Measurements from ENCODE around the gene SOX10.

The SOX10 gene

GRCh38 chr22:37931893-37932389 is 52.4 kb downstream of the SOX10 start:
- Histone ChIP-seq H3F3A (ENCODE audit: low read depth) (no peaks in the 10 kb centered on the region), H3K36me3 (ENCODE audit: insufficient read depth, low read length) (peaks cover 16% of the 10 kb centered on the region; the same call in 1 of the 2 replicates), H3K27me3 (ENCODE audit: insufficient read depth, low read length, poor library complexity, severe bottlenecking) (no peaks in the 10 kb centered on the region), H3K4me3 (ENCODE audit: low read length, poor library complexity, severe bottlenecking) (no peak overlapping the region), H3K4me2 (ENCODE audit: low read depth, low read length, poor library complexity, severe bottlenecking) (no peak overlapping the region), H3K79me2 (ENCODE audit: insufficient read depth, low read length) (no peaks in the 10 kb centered on the region), H3K4me1 (ENCODE audit: insufficient read depth, low read length, poor library complexity, severe bottlenecking) (peaks cover 3% of the 10 kb centered on the region), H3K9me2 (replicated peaks; ENCODE audit: low read depth, low read length) (no peaks in the 10 kb centered on the region), H3K9ac (ENCODE audit: low read depth, low read length, poor library complexity, severe bottlenecking) (no peak overlapping the region), H2AFZ (ENCODE audit: low read length) (no peak overlapping the region), H4K20me1 (ENCODE audit: insufficient read depth, low read length, poor library complexity, severe bottlenecking) (no peaks in the 10 kb centered on the region), H3K9me3 (ENCODE audit: insufficient read depth, low read depth, low read length) (no peaks in the 10 kb centered on the region)
- TF ChIP-seq CTCF (conservative IDR thresholded peaks at IDR 0.05; ENCODE audit: low read length) (no peak), EZH2phosphoT487 (IDR thresholded peaks at IDR 0.05; ENCODE audit: borderline replicate concordance) (no peak)

GRCh38 chr22:37930952-37931440 is 53.4 kb downstream of the SOX10 start:
- no peak overlapping the region for H3K9ac ChIP-seq (ENCODE audit: low read depth, low read length, poor library complexity, severe bottlenecking)

GRCh38 chr22:37930270-37930951 is 53.9 kb downstream of the SOX10 start:
- Histone ChIP-seq H3F3A (ENCODE audit: low read depth) (no peaks in the 10 kb centered on the region), H3K4me3 (ENCODE audit: low read length, poor library complexity, severe bottlenecking) (no peak overlapping the region), H3K4me2 (ENCODE audit: low read depth, low read length, poor library complexity, severe bottlenecking) (no peak overlapping the region), H3K9me3 (ENCODE audit: insufficient read depth, low read depth, low read length) (no peaks in the 10 kb centered on the region), H3K4me1 (ENCODE audit: insufficient read depth, low read length, poor library complexity, severe bottlenecking) (peaks cover 3% of the 10 kb centered on the region), H3K9ac (ENCODE audit: low read depth, low read length, poor library complexity, severe bottlenecking) (no peak overlapping the region), H3K9me2 (replicated peaks; ENCODE audit: low read depth, low read length) (no peaks in the 10 kb centered on the region), H2AFZ (ENCODE audit: low read length) (no peak overlapping the region), H4K20me1 (ENCODE audit: insufficient read depth, low read length, poor library complexity, severe bottlenecking) (no peaks in the 10 kb centered on the region), H3K79me2 (ENCODE audit: insufficient read depth, low read length) (no peaks in the 10 kb centered on the region), H3K27me3 (ENCODE audit: insufficient read depth, low read length, poor library complexity, severe bottlenecking) (no peaks in the 10 kb centered on the region), H3K36me3 (ENCODE audit: insufficient read depth, low read length) (peaks cover 27% of the 10 kb centered on the region; the same call in 1 of the 2 replicates)
- TF ChIP-seq EZH2phosphoT487 (IDR thresholded peaks at IDR 0.05; ENCODE audit: borderline replicate concordance) (no peak), CTCF (conservative IDR thresholded peaks at IDR 0.05; ENCODE audit: low read length) (peak; percentile 48)

More at GRCh38 chr22:37930952-37931440, 53.4 kb downstream of the SOX10 start:
- no peak for TF ChIP-seq EZH2phosphoT487 (IDR thresholded peaks at IDR 0.05; ENCODE audit: borderline replicate concordance)
- no peak for TF ChIP-seq CTCF (conservative IDR thresholded peaks at IDR 0.05; ENCODE audit: low read length)
- peaks cover 21% of the 10 kb centered on the region; the same call in 1 of the 2 replicates for H3K36me3 ChIP-seq (ENCODE audit: insufficient read depth, low read length)
- no peak overlapping the region for H3K4me3 ChIP-seq (ENCODE audit: low read length, poor library complexity, severe bottlenecking)
- no peaks in the 10 kb centered on the region for H3K9me3 ChIP-seq (ENCODE audit: insufficient read depth, low read depth, low read length)
- H3F3A ChIP-seq (ENCODE audit: low read depth): no peaks in the 10 kb centered on the region
- no peak overlapping the region for H3K4me2 ChIP-seq (ENCODE audit: low read depth, low read length, poor library complexity, severe bottlenecking)
- H3K27me3 ChIP-seq (ENCODE audit: insufficient read depth, low read length, poor library complexity, severe bottlenecking): no peaks in the 10 kb centered on the region
- H3K9me2 ChIP-seq (replicated peaks; ENCODE audit: low read depth, low read length): no peaks in the 10 kb centered on the region
- no peaks in the 10 kb centered on the region for H3K79me2 ChIP-seq (ENCODE audit: insufficient read depth, low read length)
- H4K20me1 ChIP-seq (ENCODE audit: insufficient read depth, low read length, poor library complexity, severe bottlenecking): no peaks in the 10 kb centered on the region
- no peak overlapping the region for H2AFZ ChIP-seq (ENCODE audit: low read length)
- H3K4me1 ChIP-seq (ENCODE audit: insufficient read depth, low read length, poor library complexity, severe bottlenecking): peaks cover 3% of the 10 kb centered on the region

Data from Loucy (cell line).